HL-60 (cell line): ENCODE results near the gene ARHGAP27.

Source experiments
- DNase-seq, 2 experiments: peaks; one replicate each; pipeline ENCODE4 v3.0.0-alpha.2; 2010 to 2020; ENCODE audit warnings: low read depth in 1 of 2, low spot score in 1 of 2
- H3K27ac ChIP-seq: fragments of 250-450 bp; sonication (Bioruptor Pico); replicated peaks from 2 replicates; pipeline ENCODE4 v1.5.1; 2020; ENCODE audit warnings: mild to moderate bottlenecking, moderate library complexity
- H3K27me3 ChIP-seq: fragments of 250-450 bp; sonication (Bioruptor Pico); 2 replicates; pipeline ENCODE4 v1.5.1; 2021; ENCODE audit warnings: mild to moderate bottlenecking, moderate library complexity; ENCODE audit not compliant: insufficient read depth, poor library complexity, severe bottlenecking
- H3K4me3 ChIP-seq: replicated peaks from 2 replicates; pipeline ENCODE4 v1.5.1; 2011; ENCODE audit warnings: mild to moderate bottlenecking, control low read depth, low read length; ENCODE audit not compliant: insufficient read depth
- CTCF ChIP-seq: IDR thresholded peaks from one replicate; pipeline ENCODE4 v1.5.1; 2011; ENCODE audit warnings: low read length, control low read depth, inconsistent platforms; ENCODE audit not compliant: insufficient read depth
- GABPA ChIP-seq: IDR thresholded peaks from 2 replicates; pipeline ENCODE4 v1.6.1; 2012; ENCODE audit warnings: low read depth
- POLR2AphosphoS5 ChIP-seq: IDR thresholded peaks from 2 replicates; pipeline ENCODE4 v1.6.1; 2012; ENCODE audit warnings: low read depth
- REST ChIP-seq: IDR thresholded peaks from 2 replicates; pipeline ENCODE4 v1.6.1; 2012; ENCODE audit warnings: low read depth; ENCODE audit not compliant: insufficient replicate concordance
- SPI1 ChIP-seq: IDR thresholded peaks from 2 replicates; pipeline ENCODE4 v1.6.1; 2012; ENCODE audit warnings: low read depth, mild to moderate bottlenecking, borderline replicate concordance

The ARHGAP27 gene

GRCh38 chr17:45438931-45439610, 6.4 kb upstream of the ARHGAP27 start:
- no peaks in the 10 kb centered on the region for H3K27me3 ChIP-seq
- DNase-seq, result no peak
- TF ChIP-seq SPI1 (no peak), POLR2AphosphoS5 (no peak), GABPA (no peak), CTCF (no peak), REST (no peak)
- H3K27ac ChIP-seq, result no peak overlapping the region
- no peak overlapping the region for H3K4me3 ChIP-seq

- no peaks in the 10 kb centered on the region for H3K27me3 ChIP-seq
- H3K4me3 ChIP-seq, result no peak overlapping the region
- no peak for DNase-seq
- no peak overlapping the region for H3K27ac ChIP-seq
- TF ChIP-seq CTCF, result no peak
- TF ChIP-seq SPI1, result no peak
- TF ChIP-seq REST, result no peak
- TF ChIP-seq POLR2AphosphoS5, result no peak
- TF ChIP-seq GABPA, result no peak
These were observed 5.0 kb upstream of the ARHGAP27 start for GRCh38 chr17:45437465-45438283.

GRCh38 chr17:45436625-45437464, 4.2 kb upstream of the ARHGAP27 start:
- Histone ChIP-seq H3K27me3 (no peaks in the 10 kb centered on the region), H3K4me3 (no peak overlapping the region), H3K27ac (no peak overlapping the region)
- TF ChIP-seq SPI1, result no peak
- no peak for TF ChIP-seq REST
- no peak for TF ChIP-seq POLR2AphosphoS5
- no peak for TF ChIP-seq CTCF
- TF ChIP-seq GABPA, result no peak
- no peak for DNase-seq
